Skeletal muscle satellite cell (primary cell): ENCODE results near the gene RNASEH1.
"Not testable (repeated sequence)": the region's sequence is repeated elsewhere in the genome, so short reads cannot be mapped to it uniquely, and the experiment has no call there.

ENCODE experiments used
- H3K27me3 ChIP-seq: 2 replicates; pipeline ENCODE4 v1.7.0; 2013; ENCODE audit warnings: low read length; ENCODE audit not compliant: control insufficient read depth, insufficient read depth
- H3K36me3 ChIP-seq: 2 replicates; pipeline ENCODE4 v1.7.0; 2013; ENCODE audit warnings: mild to moderate bottlenecking, control low read depth, low read length; ENCODE audit not compliant: insufficient read depth
- H3K4me1 ChIP-seq: 2 replicates; pipeline ENCODE4 v1.7.0; 2013; ENCODE audit warnings: low read length; ENCODE audit not compliant: control insufficient read depth, insufficient read depth
- H3K4me2 ChIP-seq: 2 replicates; pipeline ENCODE4 v1.7.0; 2013; ENCODE audit warnings: mild to moderate bottlenecking, low read length
- H3K4me3 ChIP-seq: 2 replicates; pipeline ENCODE4 v1.7.0; 2013; ENCODE audit warnings: low read length
- H3K9ac ChIP-seq: 2 replicates; pipeline ENCODE4 v1.7.0; 2013; ENCODE audit warnings: mild to moderate bottlenecking, low read depth, low read length, moderate library complexity
- H3K9me3 ChIP-seq: replicated peaks from 2 replicates; pipeline ENCODE4 v1.7.0; 2013; ENCODE audit warnings: mild to moderate bottlenecking, control low read depth, low read length

RNASEH1 gene

DNA sequence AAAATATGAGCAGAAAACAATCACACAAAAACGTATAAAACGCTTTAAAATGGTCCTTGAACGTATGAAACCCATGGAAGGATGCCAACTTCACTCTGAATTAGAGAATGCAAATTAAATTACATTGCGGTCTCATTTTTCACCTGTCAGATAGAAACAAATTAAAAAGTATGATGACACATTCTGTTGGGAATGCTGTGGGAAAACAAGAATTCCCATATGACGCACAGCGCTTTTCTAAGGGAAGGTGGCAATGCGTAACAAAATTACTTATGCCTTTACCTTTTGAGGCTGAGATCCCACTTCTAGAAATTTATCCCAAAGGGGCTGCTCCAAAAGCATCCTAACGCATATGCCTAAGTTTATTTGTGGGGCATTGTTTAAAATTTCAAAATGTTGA is 13.2 kb upstream of the RNASEH1 start:
- Histone ChIP-seq H3K4me1 (no peaks in the 10 kb centered on the region), H3K4me2 (no peak overlapping the region), H3K9me3 (no peaks in the 10 kb centered on the region), H3K4me3 (no peak overlapping the region), H3K9ac (no peak overlapping the region), H3K36me3 (peaks cover 7% of the 10 kb centered on the region), H3K27me3 (no peaks in the 10 kb centered on the region)

DNA sequence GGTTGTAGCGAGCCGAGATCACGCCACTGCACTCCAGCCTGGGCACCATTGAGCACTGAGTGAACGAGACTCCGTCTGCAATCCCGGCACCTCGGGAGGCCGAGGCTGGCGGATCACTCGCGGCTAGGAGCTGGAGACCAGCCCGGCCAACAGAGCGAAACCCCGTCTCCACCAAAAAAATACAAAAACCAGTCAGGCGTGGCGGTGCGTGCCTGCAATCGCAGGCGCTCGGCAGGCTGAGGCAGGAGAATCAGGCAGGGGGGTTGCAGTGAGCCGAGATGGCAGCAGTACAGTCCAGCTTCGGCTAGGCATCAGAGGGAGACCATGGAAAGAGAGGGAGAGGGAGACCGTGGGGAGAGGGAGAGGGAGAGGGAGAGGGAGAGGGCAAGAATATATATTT is 11.5 kb upstream of the RNASEH1 start:
- H3K36me3 ChIP-seq, H3K4me3 ChIP-seq, H3K4me2 ChIP-seq, H3K4me1 ChIP-seq, H3K27me3 ChIP-seq, H3K9me3 ChIP-seq, H3K9ac ChIP-seq: not testable (repeated sequence)

DNA sequence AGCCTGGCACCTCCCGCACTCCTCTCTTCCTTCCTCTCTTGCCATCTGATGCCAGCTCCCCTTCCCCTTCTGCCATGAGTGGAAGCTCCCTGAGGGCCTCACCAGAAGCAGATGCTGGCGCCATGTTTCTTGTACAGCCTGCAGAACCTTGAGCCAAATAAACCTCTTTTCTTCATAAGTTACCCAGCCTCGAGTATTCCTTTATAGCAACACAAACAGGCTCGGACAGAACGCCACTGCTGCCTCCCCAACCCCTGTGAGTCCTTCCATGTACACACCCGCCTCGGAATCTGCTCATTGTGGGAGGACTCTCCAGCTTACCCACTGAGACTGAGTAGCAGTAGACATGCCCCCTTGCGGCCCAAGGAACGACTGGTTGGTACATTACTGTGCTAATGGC is 8.7 kb upstream of the RNASEH1 start:
- Histone ChIP-seq H3K9ac (no peak overlapping the region), H3K4me3 (no peak overlapping the region), H3K9me3 (no peaks in the 10 kb centered on the region), H3K4me1 (no peaks in the 10 kb centered on the region), H3K27me3 (no peaks in the 10 kb centered on the region), H3K36me3 (no peaks in the 10 kb centered on the region), H3K4me2 (no peak overlapping the region)

DNA sequence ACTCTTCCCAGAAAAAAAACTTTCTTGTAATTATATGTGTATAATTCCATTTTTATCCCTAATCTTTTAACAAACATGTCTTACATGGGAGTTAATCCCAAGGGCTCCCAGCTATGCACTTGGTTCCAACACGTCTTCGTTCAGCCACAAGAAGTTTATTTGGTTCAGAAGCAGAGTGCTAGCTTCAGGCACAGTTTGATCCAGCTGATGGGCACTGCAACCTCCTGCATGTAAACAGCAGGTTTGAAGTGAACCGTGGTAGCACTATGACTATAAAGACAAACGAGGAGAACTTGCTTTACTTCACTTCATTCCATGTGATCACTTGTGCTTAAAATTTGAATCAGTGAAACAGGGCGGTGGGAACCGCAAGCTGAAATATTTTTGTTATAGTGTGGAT is 7.0 kb upstream of the RNASEH1 start:
- no peak overlapping the region for H3K9ac ChIP-seq
- no peaks in the 10 kb centered on the region for H3K9me3 ChIP-seq

DNA sequence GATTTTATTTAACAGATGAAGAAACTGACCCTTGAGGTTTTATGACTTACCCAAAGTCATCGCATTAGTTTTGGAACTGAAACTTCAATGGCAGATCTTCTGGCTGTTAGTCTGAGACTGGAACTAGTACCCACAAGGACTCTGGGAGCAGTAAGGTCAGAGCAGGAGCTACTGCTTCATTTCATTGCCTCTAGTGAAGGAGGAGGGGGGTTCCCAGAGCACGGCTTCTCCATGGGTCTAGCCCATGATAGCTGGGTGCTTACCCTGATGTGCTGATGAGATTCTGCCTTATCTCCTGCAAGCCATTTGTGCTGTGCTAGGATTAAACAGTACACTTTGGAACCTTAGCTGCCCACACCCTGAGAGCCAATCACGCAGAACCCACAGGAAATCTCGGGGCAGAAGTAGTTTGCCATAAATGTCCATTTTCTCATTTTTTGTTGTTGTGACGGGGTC is 5.4 kb upstream of the RNASEH1 start:
- H3K9me3 ChIP-seq, result no peaks in the 10 kb centered on the region
- H3K36me3 ChIP-seq, result peaks cover 8% of the 10 kb centered on the region
- peaks cover 8% of the 10 kb centered on the region for H3K4me1 ChIP-seq
- no peak overlapping the region for H3K4me3 ChIP-seq
- H3K4me2 ChIP-seq, result no peak overlapping the region
- no peak overlapping the region for H3K9ac ChIP-seq
- no peaks in the 10 kb centered on the region for H3K27me3 ChIP-seq

More for the DNA sequence above, 7.0 kb upstream of the RNASEH1 start:
- Histone ChIP-seq H3K27me3 (no peaks in the 10 kb centered on the region), H3K4me3 (no peak overlapping the region), H3K36me3 (peaks cover 6% of the 10 kb centered on the region), H3K4me2 (no peak overlapping the region), H3K4me1 (no peaks in the 10 kb centered on the region)

DNA sequence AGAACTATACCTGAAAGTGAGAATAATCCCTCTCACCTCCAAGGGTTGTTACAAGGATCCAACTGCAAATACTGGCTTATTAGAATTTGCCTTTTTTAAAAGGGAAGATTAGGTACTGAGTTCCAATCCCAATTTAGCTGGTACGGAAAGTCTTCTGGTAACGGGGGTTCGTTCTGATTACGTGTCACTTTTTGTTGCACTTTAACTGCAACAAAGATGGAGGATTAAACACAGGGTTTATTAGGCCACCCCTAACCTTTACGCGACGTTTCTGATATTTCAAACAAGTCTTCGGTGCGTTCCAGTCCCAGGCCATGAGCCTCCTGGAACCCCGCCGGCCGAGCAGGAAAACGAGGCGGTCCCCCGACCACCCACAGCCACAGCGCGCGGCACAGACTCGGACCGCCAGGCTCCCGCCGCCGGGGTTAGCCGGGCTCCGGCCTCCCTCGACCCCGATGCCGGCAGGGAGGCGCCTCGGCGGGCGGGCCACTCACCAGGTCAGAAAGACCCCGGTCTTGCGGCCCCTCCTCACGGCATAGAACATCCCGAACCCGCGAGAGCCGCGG is 411 bp downstream of the RNASEH1 start:
- H3K9me3 ChIP-seq, result no peaks in the 10 kb centered on the region
- peaks cover 14% of the 10 kb centered on the region for H3K4me1 ChIP-seq
- peaks cover 36% of the 10 kb centered on the region for H3K36me3 ChIP-seq
- peak overlapping the region; percentile 86 for H3K4me2 ChIP-seq
- peak overlapping the region; percentile 98 for H3K9ac ChIP-seq
- H3K27me3 ChIP-seq, result no peaks in the 10 kb centered on the region
- H3K4me3 ChIP-seq, result peak overlapping the region; percentile 89

DNA sequence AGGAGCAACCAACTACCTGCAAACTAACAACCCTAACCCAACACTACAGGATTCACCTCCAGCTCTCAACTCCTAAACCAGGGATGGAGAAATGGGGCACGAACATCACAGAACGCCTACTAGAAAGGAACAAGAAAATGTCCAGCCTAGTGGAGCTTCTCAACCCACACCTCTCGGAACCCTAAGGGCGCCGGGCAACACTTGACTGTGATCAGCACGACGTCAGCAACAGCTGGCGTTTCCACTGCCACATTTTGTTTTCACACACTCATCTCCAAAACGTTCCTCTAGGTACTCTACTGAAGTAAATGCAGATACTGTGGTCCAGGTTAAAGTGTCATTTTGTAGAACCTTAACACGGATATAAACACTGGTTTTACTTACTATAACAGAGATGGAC is 4.2 kb downstream of the RNASEH1 start:
- no peaks in the 10 kb centered on the region for H3K27me3 ChIP-seq
- no peak overlapping the region for H3K4me2 ChIP-seq
- no peaks in the 10 kb centered on the region for H3K9me3 ChIP-seq
- no peak overlapping the region for H3K9ac ChIP-seq
- peaks cover 10% of the 10 kb centered on the region for H3K4me1 ChIP-seq
- H3K4me3 ChIP-seq, result no peak overlapping the region
- peaks cover 57% of the 10 kb centered on the region for H3K36me3 ChIP-seq

DNA sequence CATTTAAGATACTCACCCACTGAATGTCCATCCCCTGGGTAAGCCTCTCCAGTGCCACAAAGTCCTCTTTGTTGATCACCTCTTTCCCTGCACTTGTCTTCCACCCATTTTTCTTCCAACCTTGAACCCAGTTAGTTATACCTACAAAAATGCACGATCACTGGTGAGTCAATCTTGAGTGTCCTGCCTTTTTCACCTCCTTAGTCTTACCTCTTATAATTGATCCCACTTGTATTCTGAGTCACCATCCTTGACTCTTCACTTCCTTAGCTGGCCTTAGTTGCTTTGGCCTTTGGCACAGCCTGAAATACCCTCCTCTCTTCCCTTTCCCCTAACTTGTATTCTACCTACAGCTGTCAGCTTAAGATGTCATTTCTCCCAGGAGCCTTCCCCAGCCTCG is 10.2 kb downstream of the RNASEH1 start:
- H3K9me3 ChIP-seq, result no peaks in the 10 kb centered on the region
- H3K4me3 ChIP-seq, result no peak overlapping the region
- H3K36me3 ChIP-seq, result peaks cover 84% of the 10 kb centered on the region
- no peaks in the 10 kb centered on the region for H3K27me3 ChIP-seq
- no peaks in the 10 kb centered on the region for H3K4me1 ChIP-seq
- H3K9ac ChIP-seq, result no peak overlapping the region
- no peak overlapping the region for H3K4me2 ChIP-seq

DNA sequence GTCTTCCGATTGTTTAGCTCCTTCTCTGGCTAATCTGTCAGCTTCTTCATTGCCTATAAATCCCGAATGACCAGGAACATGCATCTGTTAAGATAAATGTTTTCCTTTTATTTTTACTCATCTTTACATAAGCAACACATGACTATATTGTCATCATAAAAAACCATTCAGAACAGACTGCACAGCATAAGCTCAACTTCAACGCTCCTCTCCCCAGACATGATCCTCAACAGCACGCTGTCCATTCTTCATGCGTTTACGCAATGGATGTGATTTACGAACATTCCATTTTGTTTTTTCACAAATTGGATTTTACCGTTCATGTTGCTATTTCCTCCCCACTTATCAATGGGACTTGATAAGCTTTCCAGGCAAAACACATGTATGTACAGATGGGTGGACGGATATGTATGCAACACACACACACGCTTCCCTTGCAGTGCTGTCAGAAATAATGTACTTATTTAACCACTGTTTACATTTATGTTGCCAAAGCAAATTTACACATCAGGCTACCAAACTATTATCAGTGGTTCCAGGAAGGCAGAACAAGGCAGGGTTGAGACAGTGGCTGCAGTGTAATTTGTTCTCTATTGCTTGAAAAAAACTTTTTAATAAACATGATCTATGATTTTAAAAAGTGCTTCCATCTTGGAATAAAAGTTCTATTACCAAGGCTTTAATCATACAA is 12.2 kb downstream of the RNASEH1 start:
- H3K36me3 ChIP-seq, result peaks cover 88% of the 10 kb centered on the region
- no peaks in the 10 kb centered on the region for H3K27me3 ChIP-seq
- no peak overlapping the region for H3K4me3 ChIP-seq
- no peak overlapping the region for H3K4me2 ChIP-seq
- no peaks in the 10 kb centered on the region for H3K4me1 ChIP-seq
- no peak overlapping the region for H3K9ac ChIP-seq
- H3K9me3 ChIP-seq, result no peaks in the 10 kb centered on the region

DNA sequence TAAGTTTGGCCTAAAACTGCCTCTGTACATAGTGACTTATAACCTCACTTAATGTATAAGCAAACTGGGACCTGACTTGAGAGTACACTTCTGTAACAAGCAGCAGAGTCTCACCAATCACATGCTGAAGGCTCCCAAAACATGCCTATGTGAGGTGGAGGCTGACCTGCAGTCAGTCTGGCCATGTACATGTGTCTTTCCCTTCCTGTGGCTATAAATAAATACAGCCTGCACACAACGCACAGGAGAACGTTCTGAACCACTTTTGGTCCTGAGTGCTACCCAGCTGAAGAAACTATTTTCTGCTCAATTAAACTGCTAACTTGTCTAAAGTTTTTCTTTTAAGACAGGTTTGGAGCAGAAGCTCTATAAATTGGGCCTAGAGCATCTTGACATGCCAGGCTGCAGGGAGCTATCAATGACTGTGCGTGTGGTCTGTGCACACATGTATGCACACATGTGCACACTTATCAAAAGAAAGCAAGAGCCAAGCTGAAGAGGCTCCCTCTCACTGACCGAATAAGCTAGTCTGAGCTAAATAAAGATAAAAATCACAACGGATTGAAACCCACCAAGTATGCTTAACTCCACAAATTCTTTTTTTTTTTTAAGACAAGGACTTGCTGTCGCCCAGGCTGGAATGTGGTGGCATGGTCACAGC is 15.0 kb downstream of the RNASEH1 start:
- H3K4me3 ChIP-seq, result no peak overlapping the region
- H3K9me3 ChIP-seq, result no peaks in the 10 kb centered on the region
- H3K9ac ChIP-seq, result no peak overlapping the region
- peaks cover 79% of the 10 kb centered on the region for H3K36me3 ChIP-seq
- H3K27me3 ChIP-seq, result no peaks in the 10 kb centered on the region
- H3K4me1 ChIP-seq, result no peaks in the 10 kb centered on the region
- no peak overlapping the region for H3K4me2 ChIP-seq

DNA sequence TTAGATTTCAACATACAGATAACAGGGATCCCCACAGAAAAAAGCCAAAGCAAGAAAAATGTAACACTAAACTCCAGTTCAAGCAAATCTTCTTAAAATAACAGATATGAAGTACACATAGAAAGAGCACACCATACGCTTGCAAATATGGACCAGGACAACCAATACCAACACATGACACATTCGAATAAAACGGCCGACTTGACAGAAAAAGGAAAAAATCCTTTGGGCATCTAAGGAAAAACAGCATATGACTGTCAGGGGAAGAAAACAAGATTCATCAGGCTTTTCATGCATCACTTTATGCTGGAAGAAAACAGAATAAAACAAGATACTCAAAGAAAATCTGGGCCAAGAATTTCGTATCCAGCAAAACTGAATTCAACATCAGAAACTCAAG is 16.0 kb downstream of the RNASEH1 start:
- Histone ChIP-seq H3K4me1 (peaks cover under 1% of the 10 kb centered on the region), H3K9me3 (no peaks in the 10 kb centered on the region), H3K27me3 (no peaks in the 10 kb centered on the region), H3K4me2 (no peak overlapping the region), H3K36me3 (peaks cover 69% of the 10 kb centered on the region), H3K9ac (no peak overlapping the region), H3K4me3 (no peak overlapping the region)

DNA sequence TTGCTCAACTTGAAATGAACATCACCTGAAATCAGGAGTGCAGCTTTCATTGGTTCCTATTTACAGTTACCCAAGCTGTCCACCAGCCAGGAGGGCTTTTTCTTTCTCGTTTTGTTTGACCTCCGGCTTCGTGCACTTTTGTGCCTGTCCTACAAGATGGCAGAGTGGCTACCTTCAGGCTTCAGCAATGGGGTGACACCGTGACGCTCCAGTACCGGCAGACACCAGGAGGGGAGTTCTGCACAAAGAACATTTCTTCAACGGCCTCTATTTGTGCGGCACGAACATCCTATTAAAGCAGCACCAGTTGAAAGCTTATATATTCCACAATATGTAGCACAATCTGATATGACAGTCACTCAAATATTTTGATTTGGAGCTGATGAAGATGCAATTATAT is 18.3 kb downstream of the RNASEH1 start:
- Histone ChIP-seq H3K4me1 (peaks cover 20% of the 10 kb centered on the region), H3K9ac (no peak overlapping the region)

More for the DNA sequence above, 18.3 kb downstream of the RNASEH1 start:
- Histone ChIP-seq H3K9me3 (no peaks in the 10 kb centered on the region), H3K4me2 (no peak overlapping the region), H3K36me3 (peaks cover 49% of the 10 kb centered on the region), H3K27me3 (no peaks in the 10 kb centered on the region), H3K4me3 (no peak overlapping the region)
